ENCODE measurements around the gene KLK1. TPM values are rescaled to one million over a fixed set of nuclear protein-coding genes. Genes with fewer than 3 reads are reported as not detected.

The KLK1 gene
- total RNA-seq, 1 experiment from 2014 or later, result 0.31 TPM

DNA sequence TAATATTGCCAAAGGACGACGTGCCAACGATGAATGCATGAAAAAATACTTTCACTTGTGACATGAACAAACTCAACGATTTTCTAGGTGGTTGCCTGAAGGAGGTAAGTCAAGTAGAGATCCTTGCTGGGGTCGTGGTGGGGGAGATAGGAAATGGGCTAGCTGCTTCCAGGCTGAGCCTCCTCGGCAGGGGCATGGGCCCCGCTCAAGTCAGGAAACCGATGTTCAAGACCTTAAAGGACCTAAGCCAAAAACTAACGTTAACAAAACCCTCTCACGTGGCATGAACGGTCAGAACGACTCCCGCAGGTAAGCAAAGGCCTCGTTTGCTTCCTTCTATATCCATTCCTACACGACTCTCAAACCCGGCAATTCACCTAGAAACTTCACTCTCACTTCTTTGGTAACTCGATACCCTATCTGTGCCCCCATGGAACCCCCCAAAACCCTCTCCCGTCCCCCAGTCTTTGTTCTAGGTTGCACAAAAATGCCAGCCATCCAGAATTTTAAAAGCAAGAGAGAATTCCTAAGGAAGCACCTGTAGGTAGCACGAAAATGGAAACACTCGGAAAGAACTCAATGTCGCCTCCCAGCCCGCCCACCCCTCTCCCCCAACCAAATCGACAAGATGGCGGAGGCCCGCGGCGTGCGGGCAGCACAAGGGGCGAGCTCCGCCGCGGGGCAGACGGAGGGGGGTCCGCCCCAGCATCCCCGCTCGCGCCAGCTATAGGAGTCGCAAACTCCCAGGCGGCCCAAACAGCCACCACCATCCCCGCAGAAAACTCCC is 19.8 kb downstream of the KLK1 start:
- no peaks in the 10 kb centered on the region for H3K27me3 ChIP-seq (ENCODE audit: control insufficient read depth, insufficient read depth, low read length)
- no peak; the same call in 1 of the 2 replicates for TF ChIP-seq POLR2AphosphoS5 (IDR thresholded peaks at IDR 0.05; ENCODE audit: low read depth, low read length)
- no peak for TF ChIP-seq SIN3A (IDR thresholded peaks at IDR 0.05; ENCODE audit: borderline replicate concordance, insufficient read depth, low read depth, low read length)
- TF ChIP-seq REST (IDR thresholded peaks at IDR 0.05; ENCODE audit: insufficient read depth in 1 of 2, low read depth in 2 of 2, low read length in 1 of 2), result no peak; a peak in 1 of 4 replicates
- TF ChIP-seq, protein P1, sequence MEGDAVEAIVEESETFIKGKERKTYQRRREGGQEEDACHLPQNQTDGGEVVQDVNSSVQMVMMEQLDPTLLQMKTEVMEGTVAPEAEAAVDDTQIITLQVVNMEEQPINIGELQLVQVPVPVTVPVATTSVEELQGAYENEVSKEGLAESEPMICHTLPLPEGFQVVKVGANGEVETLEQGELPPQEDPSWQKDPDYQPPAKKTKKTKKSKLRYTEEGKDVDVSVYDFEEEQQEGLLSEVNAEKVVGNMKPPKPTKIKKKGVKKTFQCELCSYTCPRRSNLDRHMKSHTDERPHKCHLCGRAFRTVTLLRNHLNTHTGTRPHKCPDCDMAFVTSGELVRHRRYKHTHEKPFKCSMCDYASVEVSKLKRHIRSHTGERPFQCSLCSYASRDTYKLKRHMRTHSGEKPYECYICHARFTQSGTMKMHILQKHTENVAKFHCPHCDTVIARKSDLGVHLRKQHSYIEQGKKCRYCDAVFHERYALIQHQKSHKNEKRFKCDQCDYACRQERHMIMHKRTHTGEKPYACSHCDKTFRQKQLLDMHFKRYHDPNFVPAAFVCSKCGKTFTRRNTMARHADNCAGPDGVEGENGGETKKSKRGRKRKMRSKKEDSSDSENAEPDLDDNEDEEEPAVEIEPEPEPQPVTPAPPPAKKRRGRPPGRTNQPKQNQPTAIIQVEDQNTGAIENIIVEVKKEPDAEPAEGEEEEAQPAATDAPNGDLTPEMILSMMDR (IDR thresholded peaks at IDR 0.05), result no peak
- no peak for TF ChIP-seq TCF7L2 (IDR thresholded peaks at IDR 0.05; ENCODE audit: low read depth, low read length)
- H3K27ac ChIP-seq (ENCODE audit: low read length), result peak overlapping the region; percentile 94
- in situ Hi-C loops (cut with HindIII; ENCODE audit: low pct_unique_long_range_greater_than_20kb, low sequenced_read_pairs) (no loop called here), intact Hi-C loops (cut with micrococcal nuclease; ENCODE audit: unreplicated experiment) (no loop called here)
- BruUV-seq (replicated peaks), result TSS peak; percentile 95
- H3K36me3 ChIP-seq (ENCODE audit: control insufficient read depth, insufficient read depth, low read length), result peaks cover 13% of the 10 kb centered on the region
- no peak for DNase-seq (ENCODE audit: low read depth, low spot score)
- ATAC-seq, result peak; percentile 71
- peaks cover 8% of the 10 kb centered on the region for H3K4me1 ChIP-seq (ENCODE audit: control insufficient read depth, insufficient read depth, low read length)
- POLR2A ChIA-PET, result interaction anchor here (0.6 kb wide), 2 partner anchors 25 to 80 kb away, joined by 4 to 10 read pairs; no protein-coding TSS in a partner anchor
- CTCF ChIA-PET, result no interaction called here
- peak overlapping the region; percentile 85 to 89 for H3K4me3 ChIP-seq (ENCODE audit: low read depth in 2 of 2, low read length in 2 of 2)
- no peaks in the 10 kb centered on the region for H3K9me3 ChIP-seq (ENCODE audit: control insufficient read depth, insufficient read depth, low read depth, low read length)

DNA sequence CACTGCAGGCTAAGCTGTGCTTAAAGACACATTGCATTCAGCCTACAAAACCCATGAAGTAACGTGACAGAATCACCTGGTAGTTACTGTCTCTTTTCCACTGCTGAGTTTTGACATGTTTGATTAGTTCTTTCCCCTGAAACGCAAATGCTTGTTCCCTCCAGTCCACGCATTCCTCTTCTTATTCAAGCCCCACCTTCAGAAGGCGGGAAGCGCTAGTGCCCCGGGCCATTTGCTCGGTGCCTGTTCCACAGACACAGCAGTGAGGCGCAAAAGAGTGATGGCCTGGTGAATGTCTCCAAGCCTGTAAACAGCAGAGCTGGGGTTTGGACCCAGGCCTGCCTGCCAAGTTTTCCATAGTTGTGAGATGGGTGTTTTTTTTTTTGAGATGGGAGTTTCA is 22.5 kb downstream of the KLK1 start:
- no peak overlapping the region for H3K4me3 ChIP-seq (ENCODE audit: low read depth in 2 of 2, low read length in 2 of 2)
- in situ Hi-C loops (cut with HindIII; ENCODE audit: low pct_unique_long_range_greater_than_20kb, low sequenced_read_pairs) (no loop called here), intact Hi-C loops (cut with micrococcal nuclease; ENCODE audit: unreplicated experiment) (no loop called here)
- ChIA-PET CTCF (no interaction called here), POLR2A (no interaction called here)
- DNase-seq (ENCODE audit: low read depth, low spot score) (no peak), ATAC-seq (no peak)
- peaks cover 8% of the 10 kb centered on the region for H3K4me1 ChIP-seq (ENCODE audit: control insufficient read depth, insufficient read depth, low read length)
- H3K27ac ChIP-seq (ENCODE audit: low read length), result no peak overlapping the region
- H3K36me3 ChIP-seq (ENCODE audit: control insufficient read depth, insufficient read depth, low read length), result peaks cover 13% of the 10 kb centered on the region
- TF ChIP-seq POLR2AphosphoS5 (IDR thresholded peaks at IDR 0.05; ENCODE audit: low read depth, low read length), result no peak
- no peak for TF ChIP-seq SIN3A (IDR thresholded peaks at IDR 0.05; ENCODE audit: borderline replicate concordance, insufficient read depth, low read depth, low read length)
- TF ChIP-seq, protein P1 (IDR thresholded peaks at IDR 0.05), result no peak
- TF ChIP-seq REST (IDR thresholded peaks at IDR 0.05; ENCODE audit: insufficient read depth in 1 of 2, low read depth in 2 of 2, low read length in 1 of 2), result no peak
- H3K27me3 ChIP-seq (ENCODE audit: control insufficient read depth, insufficient read depth, low read length), result no peaks in the 10 kb centered on the region
- TSS peak; percentile 54 for BruUV-seq (replicated peaks)
- H3K9me3 ChIP-seq (ENCODE audit: control insufficient read depth, insufficient read depth, low read depth, low read length), result no peaks in the 10 kb centered on the region

All from Panc1 (cell line).